AG09309 (cell line): ENCODE results near the gene PPP1R2.

Experiments used
- DNase-seq: peaks from one replicate; pipeline ENCODE4 v3.0.0-alpha.2; 2010; ENCODE audit warnings: low read depth
- H3K4me3 ChIP-seq: 2 replicates; pipeline ENCODE4 v1.5.1; 2011; ENCODE audit warnings: mild to moderate bottlenecking, low read depth, low read length, moderate library complexity; ENCODE audit not compliant: control insufficient read depth
- TF ChIP-seq, protein P1 (sequence below): IDR thresholded peaks from 2 replicates; pipeline ENCODE4 v1.5.1; 2011; ENCODE audit warnings: mild to moderate bottlenecking, low read depth, low read length, inconsistent platforms; ENCODE audit not compliant: insufficient read depth, control insufficient read depth; ENCODE audit errors: missing control alignments

The PPP1R2 gene

DNA sequence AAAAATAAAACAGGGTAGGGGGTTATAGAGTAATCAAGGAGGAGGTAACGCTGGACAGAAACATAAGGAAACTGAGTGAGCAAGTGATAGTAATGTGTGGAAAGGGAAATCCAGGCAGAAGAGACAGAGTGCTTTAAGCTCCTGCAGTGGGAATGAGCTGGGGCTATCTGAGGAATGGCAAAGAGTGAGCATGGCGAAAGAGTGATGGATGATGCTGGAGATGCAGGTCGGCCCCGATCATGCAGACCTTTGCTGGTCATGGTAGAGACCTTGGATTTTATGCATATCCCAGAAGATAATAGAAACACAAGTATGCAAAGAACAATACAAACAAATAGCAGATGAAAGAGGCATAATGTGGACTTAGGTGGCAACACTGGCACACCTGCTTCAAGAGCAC is 74.3 kb downstream of the PPP1R2 start:
- no peak for DNase-seq
- TF ChIP-seq, protein P1, sequence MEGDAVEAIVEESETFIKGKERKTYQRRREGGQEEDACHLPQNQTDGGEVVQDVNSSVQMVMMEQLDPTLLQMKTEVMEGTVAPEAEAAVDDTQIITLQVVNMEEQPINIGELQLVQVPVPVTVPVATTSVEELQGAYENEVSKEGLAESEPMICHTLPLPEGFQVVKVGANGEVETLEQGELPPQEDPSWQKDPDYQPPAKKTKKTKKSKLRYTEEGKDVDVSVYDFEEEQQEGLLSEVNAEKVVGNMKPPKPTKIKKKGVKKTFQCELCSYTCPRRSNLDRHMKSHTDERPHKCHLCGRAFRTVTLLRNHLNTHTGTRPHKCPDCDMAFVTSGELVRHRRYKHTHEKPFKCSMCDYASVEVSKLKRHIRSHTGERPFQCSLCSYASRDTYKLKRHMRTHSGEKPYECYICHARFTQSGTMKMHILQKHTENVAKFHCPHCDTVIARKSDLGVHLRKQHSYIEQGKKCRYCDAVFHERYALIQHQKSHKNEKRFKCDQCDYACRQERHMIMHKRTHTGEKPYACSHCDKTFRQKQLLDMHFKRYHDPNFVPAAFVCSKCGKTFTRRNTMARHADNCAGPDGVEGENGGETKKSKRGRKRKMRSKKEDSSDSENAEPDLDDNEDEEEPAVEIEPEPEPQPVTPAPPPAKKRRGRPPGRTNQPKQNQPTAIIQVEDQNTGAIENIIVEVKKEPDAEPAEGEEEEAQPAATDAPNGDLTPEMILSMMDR = no peak
- H3K4me3 ChIP-seq = no peak overlapping the region

DNA sequence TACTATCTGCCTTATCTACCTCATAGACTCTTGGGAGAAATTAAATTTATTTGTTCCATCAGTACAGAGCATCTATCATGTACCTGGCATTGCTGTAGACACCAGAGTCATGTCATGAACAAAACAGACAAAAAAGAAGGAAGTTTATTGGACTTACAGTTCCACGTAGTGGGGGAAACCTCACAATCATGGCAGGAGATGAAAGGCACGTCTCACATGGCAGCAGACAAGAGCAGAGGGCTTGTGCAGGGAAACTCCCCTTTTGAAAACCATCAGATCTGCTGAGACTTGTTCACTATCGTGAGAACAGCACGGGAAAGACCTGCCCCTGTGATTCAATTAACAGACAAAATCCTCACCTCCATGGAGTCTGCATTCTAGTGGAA is 74.7 kb downstream of the PPP1R2 start:
- TF ChIP-seq, protein P1 = no peak
- no peak overlapping the region for H3K4me3 ChIP-seq
- DNase-seq = no peak

DNA sequence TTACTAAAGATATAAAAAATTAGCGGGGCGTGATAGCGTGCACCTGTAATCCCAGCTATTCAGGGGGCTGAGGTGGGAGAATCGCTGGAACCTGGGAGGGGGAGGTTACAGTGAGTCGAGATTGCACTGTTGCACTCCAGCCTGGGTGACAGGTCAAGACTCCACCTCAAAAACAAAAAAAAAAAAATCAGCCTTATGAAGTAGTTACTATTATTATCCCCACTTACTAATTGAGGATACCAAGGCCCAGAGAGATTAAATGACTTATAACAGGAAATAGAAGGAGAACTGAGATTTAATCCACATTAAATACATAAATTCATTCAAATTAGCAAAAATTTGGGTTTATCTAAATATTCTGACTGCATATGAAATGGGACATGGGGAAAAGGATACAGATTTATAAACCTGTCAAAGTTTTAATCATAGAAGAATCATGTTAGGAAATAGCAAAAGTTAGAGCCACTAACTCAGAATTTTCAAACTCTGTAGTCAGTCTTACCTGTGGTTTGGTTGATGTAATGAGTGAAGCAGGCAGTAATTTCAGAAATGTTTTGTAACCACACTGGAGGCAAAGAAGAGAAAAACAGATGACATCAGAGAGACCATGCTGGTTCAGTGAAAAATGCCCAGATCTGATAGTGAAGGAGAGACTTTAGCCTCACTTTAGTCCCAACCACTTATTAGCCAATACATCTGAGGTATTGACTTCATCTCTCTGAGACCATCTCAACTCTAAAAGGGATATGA is 75.3 kb downstream of the PPP1R2 start:
- no peak overlapping the region for H3K4me3 ChIP-seq
- DNase-seq = peak; percentile 29
- TF ChIP-seq, protein P1 = no peak

DNA sequence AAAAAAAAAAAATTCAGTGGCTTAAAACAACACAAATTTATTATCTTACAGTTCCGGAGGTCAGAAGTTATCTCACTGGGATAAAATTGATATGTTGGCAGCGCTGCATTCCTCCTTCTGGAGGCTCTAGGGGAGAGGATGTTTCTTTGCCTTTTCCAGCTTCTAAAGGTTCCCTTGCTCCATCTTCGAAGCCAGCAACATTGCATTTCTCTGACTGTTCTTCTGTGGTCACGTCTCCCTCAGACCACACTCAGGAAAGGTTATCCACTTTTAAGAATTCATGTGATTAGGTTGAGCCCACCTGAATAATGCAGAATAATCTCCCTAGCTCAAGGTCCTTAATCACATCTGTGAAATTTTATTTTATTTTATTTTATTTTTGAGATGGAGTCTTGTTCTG is 76.9 kb downstream of the PPP1R2 start:
- DNase-seq = no peak
- TF ChIP-seq, protein P1 = no peak
- H3K4me3 ChIP-seq = no peak overlapping the region
